Gastroesophageal sphincter (tissue), 3 donors: ENCODE results near the gene TAPT1.
"Not testable (repeated sequence)": the region's sequence is repeated elsewhere in the genome, so short reads cannot be mapped to it uniquely, and the experiment has no call there.

Experiments used
- EP300 ChIP-seq: sonication (generic); formaldehyde crosslinking; IDR thresholded peaks from one replicate; pipeline ENCODE4 v1.6.1; 2017; ENCODE audit warnings: antibody characterized with exemption, mild to moderate bottlenecking
- POLR2A ChIP-seq, 2 donors: fragments of 450-650 bp; IDR thresholded peaks; one replicate each; pipeline ENCODE4 v1.6.1; 2017; ENCODE audit warnings: antibody characterized with exemption in 2 of 2, mild to moderate bottlenecking in 2 of 2, moderate library complexity in 1 of 2
- POLR2AphosphoS5 ChIP-seq: sonication (generic); formaldehyde crosslinking; IDR thresholded peaks from one replicate; pipeline ENCODE4 v1.6.1; 2017; ENCODE audit warnings: antibody characterized with exemption
- TF ChIP-seq, protein P1 (sequence below), 4 experiments: fragments of 200-600 bp in 2 of 4; fragments of 450-650 bp in 2 of 4; sonication (generic) in 1 of 4; IDR thresholded peaks; one replicate each; pipeline ENCODE4 v1.5.1; 2017 to 2019; ENCODE audit warnings: antibody characterized with exemption in 4 of 4, mild to moderate bottlenecking in 2 of 4, moderate library complexity in 2 of 4

DNA sequence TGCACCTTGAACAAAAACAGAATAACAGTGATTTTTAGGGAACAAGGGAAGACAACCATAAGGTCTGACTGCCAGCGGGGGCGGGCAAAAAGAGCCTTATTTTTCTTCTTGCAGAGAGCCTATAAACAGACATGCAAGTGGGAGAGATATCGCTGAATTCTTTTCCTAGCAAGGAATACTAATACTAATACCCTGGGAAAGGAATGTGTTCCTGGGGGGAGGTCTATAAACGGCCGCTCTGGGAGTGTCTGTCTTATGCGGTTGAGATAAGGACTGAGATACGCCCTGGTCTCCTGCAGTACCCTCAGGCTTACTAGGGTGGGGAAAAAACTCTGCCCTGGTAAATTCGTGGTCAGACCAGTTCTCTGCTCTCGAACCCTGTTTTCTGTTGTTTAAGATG lies 81.4 kb downstream of the TAPT1 start:
- TF ChIP-seq, protein P1, sequence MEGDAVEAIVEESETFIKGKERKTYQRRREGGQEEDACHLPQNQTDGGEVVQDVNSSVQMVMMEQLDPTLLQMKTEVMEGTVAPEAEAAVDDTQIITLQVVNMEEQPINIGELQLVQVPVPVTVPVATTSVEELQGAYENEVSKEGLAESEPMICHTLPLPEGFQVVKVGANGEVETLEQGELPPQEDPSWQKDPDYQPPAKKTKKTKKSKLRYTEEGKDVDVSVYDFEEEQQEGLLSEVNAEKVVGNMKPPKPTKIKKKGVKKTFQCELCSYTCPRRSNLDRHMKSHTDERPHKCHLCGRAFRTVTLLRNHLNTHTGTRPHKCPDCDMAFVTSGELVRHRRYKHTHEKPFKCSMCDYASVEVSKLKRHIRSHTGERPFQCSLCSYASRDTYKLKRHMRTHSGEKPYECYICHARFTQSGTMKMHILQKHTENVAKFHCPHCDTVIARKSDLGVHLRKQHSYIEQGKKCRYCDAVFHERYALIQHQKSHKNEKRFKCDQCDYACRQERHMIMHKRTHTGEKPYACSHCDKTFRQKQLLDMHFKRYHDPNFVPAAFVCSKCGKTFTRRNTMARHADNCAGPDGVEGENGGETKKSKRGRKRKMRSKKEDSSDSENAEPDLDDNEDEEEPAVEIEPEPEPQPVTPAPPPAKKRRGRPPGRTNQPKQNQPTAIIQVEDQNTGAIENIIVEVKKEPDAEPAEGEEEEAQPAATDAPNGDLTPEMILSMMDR (IDR thresholded peaks at IDR 0.05), result not testable (repeated sequence)
- not testable (repeated sequence) for TF ChIP-seq POLR2A (IDR thresholded peaks at IDR 0.05); EP300; POLR2AphosphoS5
